Mesenteric fat pad (tissue), 1 donor: ENCODE results near the gene AKAIN1. TPM values are rescaled to one million over a fixed set of nuclear protein-coding genes. Genes with fewer than 3 reads are reported as not detected.

ENCODE experiments used
- DNase-seq: peaks from one replicate; pipeline ENCODE4 v3.0.0-alpha.2; 2020; ENCODE audit warnings: low spot score
- total RNA-seq: library from RNA; stranded (reverse); fragmentation: NEBNext Ultra II Directional; extraction: Animal tissue kit (Norgen Biotek cat#: 25700); gene quantifications from one replicate; pipeline ENCODE4 v1.2.1, GENCODE V29; 2021
- donor health status: DM: yes; HTN: yes; CAD: no.

AKAIN1 gene
- total RNA-seq, 1 donor from 2014 or later = not detected

GRCh38 chr18:5162111-5162510 is 34.9 kb downstream of the AKAIN1 start:
- DNase-seq = no peak

- DNase-seq = no peak
Observed at GRCh38 chr18:5159080-5159479, 38.0 kb downstream of the AKAIN1 start.

DNA sequence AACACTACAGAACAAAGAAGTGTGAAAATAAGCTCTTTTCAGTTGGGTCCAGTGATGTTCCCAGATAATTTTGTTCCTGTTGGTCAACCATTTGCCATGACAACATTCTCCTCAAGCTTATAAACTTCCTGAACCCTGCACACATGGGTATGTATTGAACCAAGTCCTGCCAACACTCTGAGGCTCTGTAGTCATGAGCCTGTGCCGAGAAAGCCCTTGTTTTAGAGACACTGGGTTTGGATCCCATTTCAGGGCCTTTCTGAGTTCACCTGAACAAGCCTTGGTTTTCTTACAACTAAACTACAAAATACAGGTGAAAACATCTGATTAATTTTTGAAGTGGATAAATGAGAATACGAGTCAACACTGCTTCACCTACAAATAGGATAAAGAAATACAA is 38.5 kb downstream of the AKAIN1 start:
- no peak for DNase-seq

GRCh38 chr18:5158172-5158571 is 38.9 kb downstream of the AKAIN1 start:
- no peak for DNase-seq

- DNase-seq = no peak
Observed at GRCh38 chr18:5155907-5156287, 41.2 kb downstream of the AKAIN1 start.

DNA sequence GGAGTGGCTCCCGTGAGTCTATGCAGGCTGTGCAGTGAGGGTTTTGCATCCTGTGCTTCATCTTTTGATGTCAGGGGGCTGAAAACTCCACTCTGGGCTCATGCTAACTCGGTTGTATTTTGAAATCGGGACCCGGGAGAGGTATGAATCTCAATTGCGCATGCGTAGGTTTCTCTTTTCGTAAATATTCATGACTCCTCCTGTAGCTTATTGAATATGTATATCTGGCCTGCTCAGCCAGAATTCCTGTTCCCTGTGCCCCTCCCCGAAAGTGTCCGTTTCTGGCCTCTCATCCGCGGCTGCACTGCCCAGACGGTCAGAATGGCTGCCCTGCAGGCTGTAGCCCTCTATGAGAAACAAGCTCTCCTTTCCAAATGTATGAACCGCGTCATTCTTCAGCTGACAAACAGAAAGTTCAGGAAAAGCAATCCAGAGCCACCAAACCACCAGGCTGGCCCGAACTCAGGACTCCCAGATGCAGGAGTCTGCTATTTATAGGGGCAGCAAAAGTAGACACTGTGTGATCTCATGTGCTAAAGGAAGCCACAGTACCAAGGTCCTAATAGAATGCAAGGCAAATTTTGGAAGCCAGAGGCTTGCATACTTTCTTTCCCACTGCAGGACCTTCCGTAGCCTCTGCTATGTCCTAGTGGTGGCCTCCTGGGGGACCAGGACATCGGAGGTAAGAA is 41.7 kb downstream of the AKAIN1 start:
- no peak for DNase-seq

- DNase-seq = no peak
Observed at GRCh38 chr18:5152343-5153020, 44.6 kb downstream of the AKAIN1 start.

DNA sequence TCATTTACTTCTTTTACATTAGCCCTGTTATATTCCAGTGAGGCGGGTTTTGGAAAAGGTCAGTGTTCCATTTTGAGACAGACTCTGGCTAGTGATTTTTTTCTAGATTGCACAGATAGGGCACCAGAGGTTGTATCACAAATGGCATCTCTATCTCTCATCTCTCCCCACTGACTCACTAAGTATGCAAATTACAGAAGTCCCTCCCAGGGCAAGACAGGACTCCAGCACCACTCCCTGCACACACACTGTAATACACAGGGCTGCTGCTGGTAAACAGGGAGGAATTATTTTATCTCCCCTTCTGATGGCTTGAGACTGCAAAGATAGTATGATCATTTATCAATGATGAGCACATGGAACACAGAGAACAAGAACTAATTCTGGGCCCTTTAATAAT is 46.2 kb downstream of the AKAIN1 start:
- no peak for DNase-seq

DNA sequence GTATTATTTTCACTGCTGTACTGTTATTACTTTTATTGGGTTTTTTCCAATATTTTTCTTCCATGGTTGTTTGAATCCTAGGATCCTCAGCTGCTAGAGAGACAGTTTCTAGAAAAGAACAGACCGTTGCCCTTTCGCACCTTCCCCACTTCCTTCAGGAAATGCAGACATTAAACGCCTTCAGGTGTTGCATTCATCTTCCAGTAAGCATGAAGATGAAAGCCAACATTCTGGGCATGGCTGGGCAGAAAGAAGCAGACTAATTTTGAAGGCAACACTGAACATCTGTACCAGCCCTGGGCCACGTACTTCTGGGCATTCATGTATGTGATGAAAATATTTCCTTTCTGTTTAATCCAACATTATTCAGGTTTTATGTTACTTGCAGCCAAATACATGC is 51.0 kb downstream of the AKAIN1 start:
- DNase-seq = no peak

DNA sequence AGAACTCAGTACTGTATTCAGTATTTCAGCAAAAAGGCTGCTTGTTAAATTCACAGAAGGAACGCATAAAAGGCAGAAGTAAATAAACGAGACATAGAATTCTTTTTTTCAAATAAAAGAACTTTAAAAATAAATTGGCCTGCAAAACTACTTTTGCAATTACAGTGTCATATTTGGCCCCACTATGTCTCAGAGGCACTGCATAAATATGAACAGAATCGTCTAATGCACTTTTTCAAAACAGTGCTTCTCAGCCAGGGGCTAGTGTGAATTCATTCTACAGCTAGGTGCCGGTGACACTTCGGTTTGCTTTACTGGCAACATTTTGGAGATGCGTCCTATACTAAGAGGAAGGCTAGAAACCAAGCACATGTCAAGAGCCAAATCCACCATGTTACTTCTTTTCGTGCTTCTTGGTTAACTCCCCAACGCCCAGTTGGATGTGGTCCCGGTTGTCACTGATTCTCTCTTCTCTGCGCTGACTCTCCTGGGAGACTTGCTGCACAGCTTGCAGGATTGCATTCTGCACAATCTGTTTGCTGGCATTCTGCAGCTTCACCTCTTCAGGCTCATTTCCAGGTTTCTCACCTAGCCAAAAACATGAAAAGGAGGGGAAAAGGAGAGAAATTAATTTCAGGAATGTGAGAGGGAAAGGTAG is 51.8 kb downstream of the AKAIN1 start:
- DNase-seq = no peak

DNA sequence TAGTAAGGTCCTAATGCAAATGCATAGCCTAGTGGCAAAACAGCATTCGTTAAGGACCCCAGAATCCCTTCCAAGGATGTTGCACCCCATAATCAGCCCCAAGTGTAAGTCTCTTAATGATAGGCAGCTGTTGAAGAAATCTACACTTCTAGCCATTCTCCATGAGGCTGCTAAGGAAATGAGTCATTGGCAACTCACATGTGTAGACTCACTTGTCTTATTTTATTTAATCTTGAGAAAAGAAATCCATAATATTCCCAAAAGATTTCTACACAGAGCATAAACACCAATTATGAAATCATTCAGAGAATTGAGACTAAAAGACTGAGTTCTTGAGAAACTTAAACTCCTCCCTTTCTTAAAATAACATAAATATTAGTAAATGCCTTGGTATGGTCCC is 52.4 kb downstream of the AKAIN1 start:
- DNase-seq = no peak

DNA sequence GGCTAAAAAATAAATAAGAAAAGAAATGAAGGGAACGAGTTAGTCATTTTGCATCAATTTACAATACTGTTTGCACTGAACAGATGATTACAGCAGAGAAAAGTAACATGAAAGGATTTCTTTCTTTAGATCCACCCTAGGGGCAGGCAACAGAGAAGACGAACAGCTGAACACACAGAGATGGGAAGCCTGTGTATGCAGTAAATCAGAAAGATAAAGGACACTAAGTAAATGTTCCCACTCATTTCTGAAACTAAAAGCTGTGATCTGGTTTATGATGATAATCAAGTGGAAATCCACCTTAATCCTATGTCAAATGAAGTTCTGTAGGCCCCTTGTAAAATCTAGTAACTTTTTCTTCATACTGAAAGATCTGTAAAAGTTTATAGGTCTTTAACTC is 54.2 kb downstream of the AKAIN1 start:
- DNase-seq = no peak

DNA sequence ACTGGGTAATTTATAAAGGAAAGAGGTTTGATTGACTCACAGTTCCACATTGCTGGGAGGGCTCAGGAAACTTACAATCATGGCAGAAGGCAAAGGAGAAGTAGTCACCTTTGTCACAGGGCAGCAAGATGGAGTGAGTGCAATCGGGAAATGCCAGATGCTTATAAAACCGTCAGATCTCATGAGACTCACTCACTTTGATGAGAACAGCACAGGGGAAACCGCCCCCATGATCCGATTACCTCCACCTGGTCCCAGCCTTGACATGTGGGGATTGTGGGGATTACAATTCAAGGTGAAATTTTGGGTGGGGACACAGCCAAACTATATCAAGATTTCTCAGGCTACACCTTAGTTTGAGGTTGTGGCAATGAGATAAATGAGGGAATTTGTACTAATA is 54.9 kb downstream of the AKAIN1 start:
- no peak for DNase-seq

DNA sequence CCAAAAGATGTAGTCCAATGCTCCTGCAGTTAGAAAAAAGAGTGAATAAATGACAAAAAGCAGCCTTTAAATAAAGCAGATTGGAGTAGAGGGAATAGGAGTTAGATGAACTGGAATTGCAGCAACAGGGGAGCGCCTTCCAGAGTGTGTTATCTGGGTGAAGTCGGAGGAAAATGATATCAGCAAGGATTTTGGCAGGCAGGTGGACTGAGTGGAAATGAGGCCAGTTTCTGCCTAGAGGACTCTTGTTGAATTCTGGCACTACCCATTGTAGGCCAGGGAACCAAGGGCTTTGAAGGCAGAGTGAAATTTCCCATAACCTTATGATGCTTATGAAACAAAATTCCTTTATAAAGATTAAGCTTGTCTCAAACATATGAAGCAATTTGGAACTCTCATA is 59.8 kb downstream of the AKAIN1 start:
- DNase-seq = no peak

DNA sequence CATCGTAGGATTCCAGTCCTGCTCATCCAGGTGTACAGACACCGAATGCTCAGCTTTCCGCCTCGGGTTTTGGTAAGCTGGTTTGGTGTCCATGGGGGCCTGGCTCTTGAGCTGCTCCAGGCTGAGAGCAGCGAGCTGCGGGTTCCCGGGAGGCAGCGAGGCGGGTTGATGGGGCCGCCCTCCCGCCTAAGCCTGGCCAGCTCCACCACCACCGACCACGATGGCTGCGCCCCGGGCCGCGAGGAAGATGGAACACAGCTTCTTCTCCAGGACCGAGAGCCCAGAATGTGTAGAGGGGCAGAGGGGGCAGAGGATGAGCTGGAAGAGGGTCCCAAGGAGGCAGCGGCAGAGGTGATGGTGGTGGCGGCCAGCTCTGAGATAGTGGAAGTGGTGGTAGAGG is 64.1 kb downstream of the AKAIN1 start:
- no peak for DNase-seq

- DNase-seq = no peak
Observed at GRCh38 chr18:5122272-5122671, 74.8 kb downstream of the AKAIN1 start.

DNA sequence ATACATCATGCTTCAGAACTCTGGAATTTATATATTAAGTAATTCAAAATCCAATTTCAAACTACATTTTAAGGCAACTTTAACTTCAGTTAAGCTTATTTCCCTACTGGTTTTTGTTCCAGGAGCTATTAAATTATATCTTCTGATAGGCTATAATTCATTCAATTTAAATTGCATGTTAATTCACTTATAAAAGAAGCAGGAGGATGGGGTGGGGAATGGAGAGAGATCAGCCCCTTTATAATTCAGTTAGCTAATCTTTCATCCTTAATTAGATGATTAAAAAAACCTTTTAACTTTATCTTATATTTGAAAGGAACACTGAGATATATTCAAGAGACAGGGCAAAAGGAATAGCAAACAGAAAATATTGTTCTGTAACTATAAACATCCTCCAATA is 86.8 kb downstream of the AKAIN1 start:
- DNase-seq = no peak

DNA sequence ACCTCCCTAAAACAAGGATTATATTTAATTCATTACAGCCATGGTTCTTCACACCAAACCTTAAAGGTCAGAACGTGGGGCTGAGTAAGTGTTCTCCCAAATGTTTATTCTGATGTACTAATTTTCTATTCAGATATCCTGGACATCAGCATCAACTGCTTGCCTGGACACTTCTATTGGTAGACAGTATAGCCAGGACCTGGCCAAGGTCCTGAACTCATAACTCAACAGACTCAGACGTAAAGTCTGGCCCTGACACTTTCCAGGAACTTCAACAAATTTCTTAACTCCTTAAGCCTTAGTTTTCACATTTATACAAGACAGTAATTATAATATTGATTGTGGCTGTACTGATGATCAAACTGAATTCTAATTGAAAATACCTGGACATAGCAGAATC is 89.1 kb downstream of the AKAIN1 start:
- no peak for DNase-seq

DNA sequence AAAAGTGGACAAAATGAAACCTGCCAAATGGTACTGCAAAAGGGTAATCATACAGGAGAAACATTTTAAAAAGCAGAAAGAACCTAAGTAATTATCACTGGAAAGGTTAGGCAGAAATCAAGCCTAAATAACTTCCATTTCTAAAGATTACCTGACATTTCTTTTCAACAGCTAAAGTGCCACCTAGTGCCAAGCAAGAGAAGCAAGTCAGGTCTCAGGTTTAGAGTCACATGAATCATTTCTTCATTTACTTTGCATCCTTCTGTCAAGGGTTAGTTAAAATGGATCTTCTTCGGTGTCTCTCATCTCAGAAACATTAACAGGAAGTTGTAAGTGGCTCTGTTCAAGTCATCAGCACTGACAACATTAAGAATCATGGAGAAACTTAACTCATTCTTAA is 90.3 kb downstream of the AKAIN1 start:
- DNase-seq = no peak

- no peak for DNase-seq
Observed at GRCh38 chr18:5104246-5104645, 92.8 kb downstream of the AKAIN1 start.

DNA sequence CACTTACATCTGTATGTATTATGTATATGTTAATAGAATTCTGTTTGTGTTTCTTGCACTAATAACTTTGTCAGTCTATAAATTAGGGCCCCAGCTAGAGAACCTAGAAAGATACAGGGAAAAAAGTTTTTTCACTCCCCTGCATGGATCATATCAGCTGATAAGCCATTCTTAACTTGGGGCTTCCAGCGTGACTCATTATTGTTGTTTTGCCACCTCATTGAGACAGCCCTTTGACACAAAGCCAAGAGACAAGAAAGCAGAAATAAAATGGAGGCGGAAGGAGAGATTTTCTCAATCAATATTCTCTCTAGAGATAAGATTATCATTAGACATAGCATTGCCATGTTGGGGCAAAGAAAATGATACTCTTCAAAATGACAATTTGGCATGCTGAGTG is 93.4 kb downstream of the AKAIN1 start:
- no peak for DNase-seq

GRCh38 chr18:5103286-5103685 is 93.8 kb downstream of the AKAIN1 start:
- DNase-seq = no peak
